Measurements from ENCODE around the gene MEX3C.

MEX3C gene

GRCh38 chr18:51197661-51198424, at the start of gene MEX3C:
Gene MEX3C (minus strand): TSS chr18:51197681. CDS start chr18:51197320, 361 bp downstream.
- peak; percentile 77 for DNase-seq

- no peak for DNase-seq
Measured at GRCh38 chr18:51241226-51241625, 43.7 kb upstream of the MEX3C start.

GRCh38 chr18:51236225-51236624, 38.7 kb upstream of the MEX3C start:
- DNase-seq, result no peak

GRCh38 chr18:51235009-51235789, 37.7 kb upstream of the MEX3C start:
- DNase-seq, result no peak

GRCh38 chr18:51234117-51235008, 36.9 kb upstream of the MEX3C start:
- DNase-seq, result no peak

GRCh38 chr18:51229328-51229727, 31.8 kb upstream of the MEX3C start:
- DNase-seq, result no peak

GRCh38 chr18:51227660-51228059, 30.2 kb upstream of the MEX3C start:
- no peak for DNase-seq

GRCh38 chr18:51226587-51227350, 29.3 kb upstream of the MEX3C start:
- no peak for DNase-seq

GRCh38 chr18:51226068-51226467, 28.6 kb upstream of the MEX3C start:
- no peak for DNase-seq

GRCh38 chr18:51212606-51213005, 15.1 kb upstream of the MEX3C start:
- DNase-seq, result no peak

GRCh38 chr18:51211552-51211951, 14.1 kb upstream of the MEX3C start:
- no peak for DNase-seq

- DNase-seq, result no peak
Measured at GRCh38 chr18:51196811-51197660, 445 bp downstream of the MEX3C start.

- no peak for DNase-seq
Measured at GRCh38 chr18:51196118-51196810, 1.2 kb downstream of the MEX3C start.

- DNase-seq, result no peak
Measured at GRCh38 chr18:51195451-51196117, 1.9 kb downstream of the MEX3C start.

- no peak for DNase-seq
Measured at GRCh38 chr18:51195086-51195450, 2.4 kb downstream of the MEX3C start.

- no peak for DNase-seq
Measured at GRCh38 chr18:51194604-51195003, 2.9 kb downstream of the MEX3C start.

GRCh38 chr18:51193621-51194287, 3.7 kb downstream of the MEX3C start:
- no peak for DNase-seq

- DNase-seq, result no peak
Measured at GRCh38 chr18:51192696-51193095, 4.8 kb downstream of the MEX3C start.

GRCh38 chr18:51192026-51192425, 5.5 kb downstream of the MEX3C start:
- DNase-seq, result no peak

Measured in cortex of kidney (tissue), 1 donor.